Measurements from ENCODE around the gene HSD17B4. TPM values are rescaled to one million over a fixed set of nuclear protein-coding genes. Genes with fewer than 3 reads are reported as not detected.
"Not testable (repeated sequence)": the region's sequence is repeated elsewhere in the genome, so short reads cannot be mapped to it uniquely, and the experiment has no call there.

The HSD17B4 gene
- total RNA-seq, 1 donor from 2014 or later = 206 TPM

- no peak for DNase-seq
Observed at GRCh38 chr5:119484884-119485283, 32.6 kb downstream of the HSD17B4 start.

DNA sequence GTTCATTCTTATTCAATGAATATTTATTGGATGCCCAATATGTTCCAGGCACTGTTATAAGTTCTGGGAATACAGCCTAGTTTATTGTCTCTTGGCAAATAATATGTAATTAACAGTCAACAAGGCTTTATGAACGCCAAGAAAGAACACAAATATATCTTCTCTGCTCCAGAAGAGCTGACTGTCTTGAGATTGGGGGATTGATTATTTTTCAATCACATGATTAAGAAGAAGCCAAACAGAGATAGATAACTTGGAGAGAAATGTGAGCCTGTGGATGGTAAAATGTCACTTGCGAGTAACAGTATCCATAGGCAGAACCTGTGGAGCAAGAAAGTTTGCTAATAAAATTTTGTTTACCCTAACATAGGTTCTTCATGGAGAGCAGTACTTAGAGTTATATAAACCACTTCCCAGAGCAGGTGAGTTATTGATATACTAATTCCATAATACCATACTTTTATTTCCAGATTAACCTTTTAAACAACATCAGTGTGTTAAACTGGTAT, 49.4 kb downstream of the HSD17B4 start:
- DNase-seq = no peak

GRCh38 chr5:119503939-119504338, 51.6 kb downstream of the HSD17B4 start:
- DNase-seq = not testable (repeated sequence)

- DNase-seq = no peak
Observed at GRCh38 chr5:119512277-119512676, 60.0 kb downstream of the HSD17B4 start.

GRCh38 chr5:119515192-119515591, 62.9 kb downstream of the HSD17B4 start:
- DNase-seq = peak; percentile 1

DNA sequence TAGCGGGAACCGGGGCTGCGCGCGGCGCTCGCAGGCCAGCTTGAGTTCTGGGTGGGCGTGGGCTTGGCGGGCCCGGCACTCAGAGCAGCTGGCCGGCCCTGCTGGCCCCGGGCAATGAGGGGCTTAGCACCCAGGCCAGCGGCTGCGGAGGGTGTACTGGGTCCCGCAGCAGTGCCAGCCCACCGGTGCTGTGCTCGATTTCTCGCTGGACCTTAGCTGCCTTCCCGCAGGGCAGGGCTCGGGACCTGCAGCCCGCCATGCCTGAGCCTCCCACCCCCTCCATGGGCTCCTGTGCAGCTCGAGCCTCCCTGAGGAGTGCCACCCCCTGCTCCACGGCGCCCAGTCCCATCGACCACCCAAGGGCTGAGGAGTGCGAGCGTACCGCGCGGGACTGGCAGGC, 64.8 kb downstream of the HSD17B4 start:
- DNase-seq = not testable (repeated sequence)

DNA sequence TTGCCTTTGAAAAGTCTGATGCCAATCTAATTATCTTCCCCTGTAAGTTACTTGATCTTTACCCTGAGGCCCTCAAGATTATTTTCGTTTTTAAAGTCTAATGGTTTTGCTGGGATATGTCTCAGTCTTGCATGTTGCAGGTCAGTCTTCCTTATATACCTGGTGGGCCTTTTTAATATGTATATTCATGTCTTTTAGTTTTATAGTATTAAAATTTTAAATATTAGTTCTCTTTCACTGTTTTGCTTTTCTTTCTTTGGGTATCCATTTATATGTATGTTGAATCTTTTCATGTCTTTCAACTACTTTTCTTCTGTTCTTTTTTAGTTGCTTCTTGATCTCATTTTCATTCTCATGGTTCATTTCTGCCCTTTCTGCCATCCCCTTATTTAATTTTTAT, 68.9 kb downstream of the HSD17B4 start:
- no peak for DNase-seq

- DNase-seq = no peak
Observed at GRCh38 chr5:119522841-119523240, 70.5 kb downstream of the HSD17B4 start.

- no peak for DNase-seq
Observed at GRCh38 chr5:119524485-119524884, 72.2 kb downstream of the HSD17B4 start.

DNA sequence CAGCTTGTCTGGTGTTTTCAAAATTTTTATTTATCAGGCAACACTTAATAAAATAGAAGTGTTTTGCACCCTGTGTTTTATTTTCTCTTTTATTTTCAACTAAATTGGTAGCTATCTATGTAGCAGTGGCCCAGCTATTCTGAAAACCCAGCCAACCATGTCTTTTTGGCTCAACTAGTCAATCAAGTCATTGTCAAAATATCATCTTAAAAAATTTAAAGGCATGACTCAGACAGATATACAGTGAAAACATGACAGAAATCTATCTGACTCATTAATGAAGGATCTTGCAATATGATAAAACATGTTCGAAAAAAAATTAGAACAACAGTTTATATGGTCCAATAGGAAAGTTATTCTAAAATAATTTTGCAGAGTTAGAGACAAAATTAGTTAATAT, 75.1 kb downstream of the HSD17B4 start:
- no peak for DNase-seq

- no peak for DNase-seq
Observed at GRCh38 chr5:119529811-119530210, 77.5 kb downstream of the HSD17B4 start.

DNA sequence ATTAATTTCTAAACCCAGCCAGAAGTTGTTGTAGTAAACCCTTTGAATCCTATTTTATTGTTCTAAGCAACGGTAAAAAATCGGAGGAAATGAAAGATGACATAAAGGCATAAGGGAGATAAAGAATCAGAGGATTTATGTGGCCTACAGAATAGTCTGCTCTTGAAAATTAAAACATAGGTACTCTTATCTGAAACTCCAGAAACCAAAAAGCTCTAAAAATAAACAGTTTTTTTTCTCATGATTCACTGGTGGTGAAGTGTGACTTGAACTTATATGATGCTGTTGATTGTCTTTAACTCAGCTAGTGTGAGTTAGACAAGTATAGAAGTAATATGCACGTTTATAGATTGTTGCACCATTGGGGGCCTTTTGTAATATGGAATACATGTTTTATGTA, 80.3 kb downstream of the HSD17B4 start:
- DNase-seq = no peak

DNA sequence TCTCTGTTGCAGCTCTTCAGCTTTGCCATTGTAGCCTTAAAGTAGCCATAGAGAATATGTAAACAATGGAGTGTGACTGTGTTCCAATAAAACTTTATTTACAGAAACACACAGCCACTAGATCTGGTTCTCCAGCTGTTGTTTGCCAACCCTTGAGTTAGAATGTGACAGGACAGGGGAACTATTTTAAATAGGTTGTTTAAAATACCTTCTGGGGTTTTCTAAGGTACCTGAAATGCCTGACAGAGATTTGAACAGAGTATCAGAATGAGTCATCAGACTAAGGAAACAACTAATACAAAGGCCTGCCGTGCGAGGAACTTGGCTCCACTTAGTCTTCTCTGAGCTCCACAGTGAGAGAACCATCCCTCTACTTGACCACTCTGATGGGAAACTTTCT, 85.4 kb downstream of the HSD17B4 start:
- peak; percentile 79 for DNase-seq

DNA sequence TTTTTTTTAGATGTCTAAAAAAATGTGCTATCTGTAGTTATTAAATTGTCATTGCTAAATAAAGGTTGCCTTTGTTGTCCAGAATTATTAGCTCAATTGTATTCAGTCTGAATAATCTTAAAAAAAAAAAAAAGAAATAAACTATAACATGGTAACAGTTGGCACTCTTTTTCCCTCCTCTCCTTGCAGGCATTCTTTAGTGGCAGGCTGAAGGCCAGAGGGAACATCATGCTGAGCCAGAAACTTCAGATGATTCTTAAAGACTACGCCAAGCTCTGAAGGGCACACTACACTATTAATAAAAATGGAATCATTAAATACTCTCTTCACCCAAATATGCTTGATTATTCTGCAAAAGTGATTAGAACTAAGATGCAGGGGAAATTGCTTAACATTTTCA, 89.4 kb downstream of the HSD17B4 start:
- no peak for DNase-seq

DNA sequence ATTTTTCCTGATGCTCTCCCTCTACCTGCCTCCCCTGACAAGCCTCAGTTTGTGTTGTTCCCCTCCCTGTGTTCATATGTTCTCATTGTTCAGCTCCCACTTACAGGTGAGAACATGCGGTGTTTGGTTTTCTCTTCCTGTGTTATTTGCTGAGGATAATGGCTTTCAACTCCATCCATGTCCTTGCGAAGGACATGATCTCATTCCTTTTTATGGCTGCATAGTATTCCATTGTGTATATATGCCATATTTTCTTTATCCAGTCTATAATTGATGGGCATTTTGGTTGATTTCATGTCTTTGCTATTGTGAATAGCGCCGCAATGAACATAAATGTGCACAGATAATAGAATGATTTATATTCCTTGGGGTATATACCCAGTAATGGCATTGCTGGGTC, 99.5 kb downstream of the HSD17B4 start:
- DNase-seq = no peak

DNA sequence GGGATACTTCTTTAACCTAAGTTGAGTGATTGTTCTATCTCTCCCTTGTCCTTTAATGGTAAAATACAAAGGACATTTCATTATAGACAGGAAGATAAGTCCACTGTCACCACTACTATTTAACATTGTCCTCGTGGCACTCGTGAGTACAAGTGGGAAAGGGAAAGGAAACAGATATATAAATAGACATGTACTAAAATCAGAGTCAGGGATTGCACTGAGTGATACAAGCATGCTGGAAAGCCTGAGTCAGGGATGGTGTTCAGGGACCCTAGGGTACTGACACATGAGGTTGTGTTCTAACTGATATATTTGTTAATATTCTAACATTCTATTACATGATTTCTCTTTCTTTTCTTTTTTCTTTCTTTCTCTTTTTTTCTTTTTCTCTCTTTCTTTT, 102.3 kb downstream of the HSD17B4 start:
- no peak for DNase-seq

DNA sequence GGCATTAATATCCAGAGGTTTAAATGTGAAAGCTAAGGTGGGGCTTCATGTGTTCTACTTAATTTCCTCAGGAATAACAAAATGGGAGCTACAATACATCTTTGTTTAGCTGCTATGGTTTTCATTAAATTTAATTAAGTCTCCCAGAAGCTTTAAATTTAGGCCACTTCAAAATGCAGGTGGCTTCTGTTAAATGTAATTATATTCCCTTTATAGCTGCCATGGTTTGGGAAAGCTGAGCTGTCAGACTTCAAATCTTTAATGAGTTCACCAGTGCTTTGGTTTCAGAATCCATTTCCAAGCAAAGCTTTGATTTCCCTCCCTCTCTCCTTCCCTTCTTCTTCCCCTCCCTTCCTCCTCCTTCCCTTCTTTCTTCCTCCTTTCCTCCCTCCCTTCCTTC, 118.6 kb downstream of the HSD17B4 start:
- DNase-seq = no peak

DNA sequence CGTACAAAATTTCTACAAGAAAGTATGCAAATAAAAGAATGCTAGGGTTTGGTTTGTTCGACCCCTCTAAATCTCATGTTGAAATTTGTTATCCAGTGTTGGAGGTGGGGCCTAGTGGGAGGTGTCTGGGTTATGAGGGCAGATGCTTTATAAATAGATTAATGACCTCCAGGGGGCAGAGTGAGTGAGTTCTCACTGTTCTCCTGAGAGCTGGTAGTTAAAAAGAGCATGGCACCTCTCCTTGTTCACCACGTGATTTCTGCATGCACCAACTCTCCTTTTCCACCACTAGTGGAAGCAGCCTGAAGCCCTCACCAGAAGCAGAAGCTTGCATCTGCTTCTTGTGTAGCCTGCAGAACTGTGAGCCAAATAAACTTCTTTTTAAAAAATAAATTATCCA, 126.6 kb downstream of the HSD17B4 start:
- DNase-seq = peak; percentile 44

- no peak for DNase-seq
Observed at GRCh38 chr5:119582987-119583386, 130.7 kb downstream of the HSD17B4 start.

DNA sequence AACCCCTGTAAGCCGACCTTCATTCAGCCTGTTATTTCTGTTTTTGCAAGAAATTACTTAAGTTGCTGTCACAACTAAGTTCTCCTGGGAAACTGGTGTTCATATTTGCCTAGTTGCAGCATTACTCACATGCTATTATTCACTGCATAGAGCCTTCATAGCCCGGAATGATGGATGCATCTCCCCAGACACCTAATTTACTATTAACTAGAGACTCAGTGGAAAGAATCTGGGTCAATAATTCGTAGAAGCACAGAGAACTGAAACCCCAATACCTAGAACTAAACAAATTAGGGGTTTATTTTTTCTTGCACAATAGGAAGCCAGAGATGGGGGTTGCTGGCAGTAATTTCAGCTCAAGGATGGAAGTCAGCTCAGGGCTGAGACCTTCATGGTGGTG, 131.4 kb downstream of the HSD17B4 start:
- no peak for DNase-seq

Other genes with a start within 250 kb of the HSD17B4 start
- 13.6 and 15.9 TPM in 2 replicates for gene TNFAIP8, start 96.5 kb upstream of the HSD17B4 start, total RNA-seq
- not detected in 2 replicates for gene FAM170A, start 177.1 kb downstream of the HSD17B4 start, total RNA-seq